ENCODE measurements around the gene HCK. TPM values are rescaled to one million over a fixed set of nuclear protein-coding genes. Genes with fewer than 3 reads are reported as not detected.

The HCK gene
- total RNA-seq, 1 experiment from 2014 or later, result 0.17 TPM

GRCh38 chr20:32138921-32139320 is 86.9 kb downstream of the HCK start:
- Histone ChIP-seq H3K4me1 (ENCODE audit: control insufficient read depth in 1 of 2, insufficient read depth in 2 of 2, low read length in 2 of 2) (no peaks in the 10 kb centered on the region), H3K4me2 (ENCODE audit: low read length) (no peak overlapping the region), H3K9ac (ENCODE audit: low read length) (no peak overlapping the region), H3K27me3 (ENCODE audit: insufficient read depth, low read length) (no peaks in the 10 kb centered on the region), H3K4me3 (replicated peaks in 1 of 2; ENCODE audit: low read depth in 1 of 2, low read length in 2 of 2) (no peak overlapping the region), H3K27ac (ENCODE audit: low read depth, low read length) (no peak overlapping the region), H3K36me3 (ENCODE audit: control insufficient read depth in 1 of 2, insufficient read depth in 2 of 2, low read length in 2 of 2) (peaks cover 37 to 46% of the 10 kb centered on the region in 2 experiments; a peak in 3 of 4 replicates), H4K20me1 (ENCODE audit: insufficient read depth) (no peaks in the 10 kb centered on the region), H3K9me3 (ENCODE audit: control insufficient read depth in 1 of 2, insufficient read depth in 1 of 2, low read depth in 1 of 2, low read length in 2 of 2) (no peaks in the 10 kb centered on the region), H3K79me2 (ENCODE audit: insufficient read depth, low read length) (peaks cover 11% of the 10 kb centered on the region), H3K9me2 (ENCODE audit: insufficient read depth) (no peaks in the 10 kb centered on the region), H2AFZ (ENCODE audit: low read depth, low read length, poor library complexity, severe bottlenecking) (no peak overlapping the region)
- DNase-seq (ENCODE audit: low read depth, low spot score), result no peak
- ATAC-seq, result no peak
- POLR2A ChIA-PET, result no interaction called here
- TF ChIP-seq CTCF (IDR thresholded peaks at IDR 0.05 in 2 of 3, conservative IDR thresholded peaks at IDR 0.05 in 1 of 3; ENCODE audit: borderline replicate concordance in 1 of 3, insufficient read depth in 1 of 3, low read depth in 2 of 3, low read length in 2 of 3) (no peak), EZH2 (IDR thresholded peaks at IDR 0.05) (no peak), RAD21 (IDR thresholded peaks at IDR 0.05; ENCODE audit: low read depth) (no peak), CEBPB (IDR thresholded peaks at IDR 0.05; ENCODE audit: low read depth) (no peak), POLR2A (IDR thresholded peaks at IDR 0.05; ENCODE audit: borderline replicate concordance, extremely low read depth, insufficient read depth, insufficient read length) (no peak), EGR1 (IDR thresholded peaks at IDR 0.05; ENCODE audit: low read depth) (no peak), MAX (IDR thresholded peaks at IDR 0.05) (no peak), YY1 (IDR thresholded peaks at IDR 0.05; ENCODE audit: extremely low read depth, insufficient replicate concordance, low read depth, low read length) (no peak), POLR2AphosphoS5 (IDR thresholded peaks at IDR 0.05; ENCODE audit: low read depth, low read length) (no peak), CBX3 (IDR thresholded peaks at IDR 0.05; ENCODE audit: low read depth) (no peak), SIN3A (IDR thresholded peaks at IDR 0.05; ENCODE audit: low read depth) (no peak), SP1 (IDR thresholded peaks at IDR 0.05; ENCODE audit: low read depth) (no peak), EZH2phosphoT487 (IDR thresholded peaks at IDR 0.05; ENCODE audit: borderline replicate concordance) (no peak), ZNF274 (IDR thresholded peaks at IDR 0.05; ENCODE audit: low read depth, low read length) (no peak), ZBTB33 (IDR thresholded peaks at IDR 0.05; ENCODE audit: extremely low read depth, insufficient replicate concordance, low read length) (no peak), TCF7L2 (IDR thresholded peaks at IDR 0.05; ENCODE audit: borderline replicate concordance, extremely low read depth, insufficient read depth, insufficient read length) (no peak), SRF (IDR thresholded peaks at IDR 0.05; ENCODE audit: low read depth) (no peak)
- TF ChIP-seq, protein P1, sequence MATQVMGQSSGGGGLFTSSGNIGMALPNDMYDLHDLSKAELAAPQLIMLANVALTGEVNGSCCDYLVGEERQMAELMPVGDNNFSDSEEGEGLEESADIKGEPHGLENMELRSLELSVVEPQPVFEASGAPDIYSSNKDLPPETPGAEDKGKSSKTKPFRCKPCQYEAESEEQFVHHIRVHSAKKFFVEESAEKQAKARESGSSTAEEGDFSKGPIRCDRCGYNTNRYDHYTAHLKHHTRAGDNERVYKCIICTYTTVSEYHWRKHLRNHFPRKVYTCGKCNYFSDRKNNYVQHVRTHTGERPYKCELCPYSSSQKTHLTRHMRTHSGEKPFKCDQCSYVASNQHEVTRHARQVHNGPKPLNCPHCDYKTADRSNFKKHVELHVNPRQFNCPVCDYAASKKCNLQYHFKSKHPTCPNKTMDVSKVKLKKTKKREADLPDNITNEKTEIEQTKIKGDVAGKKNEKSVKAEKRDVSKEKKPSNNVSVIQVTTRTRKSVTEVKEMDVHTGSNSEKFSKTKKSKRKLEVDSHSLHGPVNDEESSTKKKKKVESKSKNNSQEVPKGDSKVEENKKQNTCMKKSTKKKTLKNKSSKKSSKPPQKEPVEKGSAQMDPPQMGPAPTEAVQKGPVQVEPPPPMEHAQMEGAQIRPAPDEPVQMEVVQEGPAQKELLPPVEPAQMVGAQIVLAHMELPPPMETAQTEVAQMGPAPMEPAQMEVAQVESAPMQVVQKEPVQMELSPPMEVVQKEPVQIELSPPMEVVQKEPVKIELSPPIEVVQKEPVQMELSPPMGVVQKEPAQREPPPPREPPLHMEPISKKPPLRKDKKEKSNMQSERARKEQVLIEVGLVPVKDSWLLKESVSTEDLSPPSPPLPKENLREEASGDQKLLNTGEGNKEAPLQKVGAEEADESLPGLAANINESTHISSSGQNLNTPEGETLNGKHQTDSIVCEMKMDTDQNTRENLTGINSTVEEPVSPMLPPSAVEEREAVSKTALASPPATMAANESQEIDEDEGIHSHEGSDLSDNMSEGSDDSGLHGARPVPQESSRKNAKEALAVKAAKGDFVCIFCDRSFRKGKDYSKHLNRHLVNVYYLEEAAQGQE (IDR thresholded peaks at IDR 0.05; ENCODE audit: low read depth), result no peak
- RAD21 ChIA-PET (ENCODE audit: low non-redundant PET in 1 of 2, low total read pairs in 2 of 2, uncharacterized antibody in 2 of 2, unreplicated experiment in 2 of 2), result no interaction called here
- intact Hi-C loops (cut with micrococcal nuclease), result no loop called here
- BruUV-seq (replicated peaks), result no TSS peak
- CTCF ChIA-PET, result no interaction called here
